ENCODE data around the gene ESF1.

The ESF1 gene

GRCh38 chr20:13678944-13679343 lies 105.8 kb downstream of the ESF1 start:
- no peak for DNase-seq (ENCODE audit: low spot score)

DNA sequence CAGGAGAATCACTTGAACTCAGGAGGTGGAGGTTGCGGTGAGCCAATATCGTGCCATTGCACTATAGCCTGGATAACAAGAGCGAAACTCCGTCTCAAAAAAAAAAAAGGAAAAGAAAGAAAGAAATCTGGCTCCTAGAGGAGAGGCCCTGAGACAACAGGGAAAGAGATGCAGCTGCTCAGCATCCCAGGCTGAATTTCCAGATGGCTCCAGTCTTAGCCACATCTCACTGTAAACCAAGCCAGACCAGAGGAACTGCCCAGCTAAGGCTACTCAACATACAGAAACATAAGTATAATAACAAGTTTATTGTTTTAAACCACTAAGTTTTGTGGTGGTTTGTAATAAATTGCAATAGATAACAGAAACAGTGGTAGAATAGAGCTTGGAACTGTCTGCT lies 107.5 kb downstream of the ESF1 start:
- DNase-seq (ENCODE audit: low spot score), result no peak

GRCh38 chr20:13676682-13677081 lies 108.0 kb downstream of the ESF1 start:
- DNase-seq (ENCODE audit: low spot score), result no peak

- DNase-seq (ENCODE audit: low spot score), result no peak
Measured at GRCh38 chr20:13672690-13673089, 112.0 kb downstream of the ESF1 start.

GRCh38 chr20:13671916-13672378 lies 112.8 kb downstream of the ESF1 start:
- no peak for DNase-seq (ENCODE audit: low spot score)

GRCh38 chr20:13671512-13671911 lies 113.2 kb downstream of the ESF1 start:
- DNase-seq (ENCODE audit: low spot score), result no peak

DNA sequence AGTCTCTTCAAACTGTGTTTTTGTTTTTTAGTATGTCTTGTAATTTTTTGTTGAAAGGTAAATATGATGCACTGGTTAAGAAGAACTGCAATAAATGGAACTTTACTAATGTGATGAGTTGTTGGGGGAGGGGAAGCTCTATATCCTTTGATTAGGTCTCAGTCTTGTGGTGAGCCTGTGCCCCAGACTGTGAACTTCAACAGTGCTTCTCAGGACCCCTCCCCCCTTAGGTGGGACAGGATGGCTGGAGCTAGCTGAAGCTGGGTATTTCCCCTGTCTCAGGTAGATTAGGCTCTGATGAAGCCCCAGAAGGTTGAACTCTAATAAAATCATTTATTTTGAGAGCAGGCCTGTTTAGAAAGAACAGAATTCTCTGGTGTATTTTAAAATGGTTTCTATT lies 114.6 kb downstream of the ESF1 start:
- no peak for DNase-seq (ENCODE audit: low spot score)

DNA sequence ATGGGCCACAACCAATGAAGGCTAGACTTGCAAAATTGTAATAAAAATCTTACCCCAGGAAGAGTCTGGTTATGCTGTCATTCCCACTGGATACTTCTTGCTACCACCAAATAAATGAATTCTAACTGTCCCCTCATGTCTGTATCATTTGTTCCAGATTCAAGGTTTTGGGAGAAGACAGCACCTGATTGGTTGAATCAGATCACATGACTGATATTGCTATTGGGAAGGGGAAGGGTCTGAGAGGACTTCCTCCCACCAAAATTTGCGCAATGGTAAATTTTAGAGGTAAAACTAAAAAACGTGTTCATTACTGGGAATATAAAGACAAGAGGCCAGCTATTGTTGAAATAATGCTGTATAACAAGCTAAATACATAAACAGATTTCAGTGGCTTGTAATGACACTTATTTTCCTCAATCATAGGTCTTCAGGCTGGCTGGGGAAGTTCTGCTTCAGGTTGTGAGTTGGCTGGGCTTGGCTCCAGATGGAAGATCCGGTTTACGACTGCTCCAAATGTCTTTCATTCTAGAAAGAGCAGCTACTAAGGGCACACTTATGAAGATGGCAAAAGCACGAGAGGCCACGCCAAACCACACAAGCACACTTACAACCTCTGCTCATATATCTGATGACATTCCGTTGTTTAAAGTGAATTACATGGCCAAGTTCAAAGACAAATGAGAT lies 118.9 kb downstream of the ESF1 start:
- DNase-seq (ENCODE audit: low spot score), result no peak
